ENCODE measurements around the gene MAD1L1.
"Not testable (repeated sequence)": the region's sequence is repeated elsewhere in the genome, so short reads cannot be mapped to it uniquely, and the experiment has no call there.

MAD1L1 gene

GRCh38 chr7:1841286-1842021, 391.3 kb downstream of the MAD1L1 start:
- not testable (repeated sequence) for DNase-seq

GRCh38 chr7:1840744-1841143, 392.0 kb downstream of the MAD1L1 start:
- not testable (repeated sequence) for DNase-seq

GRCh38 chr7:1839701-1840100, 393.0 kb downstream of the MAD1L1 start:
- no peak for DNase-seq

DNA sequence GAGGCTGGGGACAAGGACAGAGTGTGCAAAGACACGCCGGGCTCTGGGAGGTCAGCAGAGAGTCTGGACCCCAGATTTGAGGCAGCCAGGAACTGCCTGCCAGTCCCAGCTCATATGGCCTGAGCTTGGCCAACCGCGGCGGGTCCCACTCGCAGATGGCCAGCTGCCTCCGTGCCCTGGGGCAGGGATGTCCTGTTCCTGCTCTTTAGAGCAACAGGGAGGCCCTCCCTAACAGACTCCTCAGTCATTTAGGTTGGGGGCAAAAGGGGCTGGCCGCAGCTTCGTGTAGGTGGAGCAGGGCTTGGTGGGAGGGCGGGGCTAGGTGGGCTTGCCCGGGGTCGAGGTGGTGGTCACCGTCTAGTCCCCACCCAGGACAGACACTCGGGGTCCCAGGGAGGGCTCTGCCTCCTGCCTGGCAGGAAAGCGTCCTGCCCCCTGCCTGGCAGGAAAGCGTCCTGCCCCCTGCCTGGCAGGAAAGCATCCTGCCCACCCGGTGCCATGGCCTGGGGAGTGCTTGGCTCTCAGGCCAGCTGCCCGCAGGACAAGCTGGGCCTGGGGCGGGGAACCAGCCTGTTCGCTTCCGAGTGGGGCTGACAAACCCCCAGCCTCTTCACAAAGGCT, 393.7 kb downstream of the MAD1L1 start:
- not testable (repeated sequence) for DNase-seq

- not testable (repeated sequence) for DNase-seq
Observed at GRCh38 chr7:1838544-1838872, 394.2 kb downstream of the MAD1L1 start.

- not testable (repeated sequence) for DNase-seq
Observed at GRCh38 chr7:1837696-1838543, 394.8 kb downstream of the MAD1L1 start.

- DNase-seq, result not testable (repeated sequence)
Observed at GRCh38 chr7:1831933-1832535, 400.7 kb downstream of the MAD1L1 start.

GRCh38 chr7:1831471-1831870, 401.3 kb downstream of the MAD1L1 start:
- not testable (repeated sequence) for DNase-seq

GRCh38 chr7:1829668-1830067, 403.1 kb downstream of the MAD1L1 start:
- not testable (repeated sequence) for DNase-seq

DNA sequence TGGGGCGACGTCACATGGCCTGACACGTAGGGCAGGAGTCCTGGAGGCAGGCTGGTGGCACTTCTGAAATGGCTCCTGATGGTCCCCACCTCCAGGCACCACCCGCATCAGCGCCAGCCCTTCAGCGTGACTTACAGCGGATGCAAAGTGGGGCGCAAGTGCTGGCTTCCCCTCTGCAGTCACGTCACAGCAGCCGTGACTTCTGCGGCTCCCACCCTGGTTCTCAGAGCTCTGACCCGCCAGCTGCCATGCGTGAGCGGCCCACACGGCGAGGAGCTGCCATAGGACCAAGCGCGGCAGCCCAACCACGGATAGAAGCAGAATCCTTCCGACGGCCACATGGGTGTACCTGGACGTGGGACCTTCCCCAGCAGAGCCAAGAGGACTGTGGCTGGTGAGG, 403.6 kb downstream of the MAD1L1 start:
- no peak for DNase-seq

GRCh38 chr7:1828170-1828569, 404.6 kb downstream of the MAD1L1 start:
- not testable (repeated sequence) for DNase-seq

DNA sequence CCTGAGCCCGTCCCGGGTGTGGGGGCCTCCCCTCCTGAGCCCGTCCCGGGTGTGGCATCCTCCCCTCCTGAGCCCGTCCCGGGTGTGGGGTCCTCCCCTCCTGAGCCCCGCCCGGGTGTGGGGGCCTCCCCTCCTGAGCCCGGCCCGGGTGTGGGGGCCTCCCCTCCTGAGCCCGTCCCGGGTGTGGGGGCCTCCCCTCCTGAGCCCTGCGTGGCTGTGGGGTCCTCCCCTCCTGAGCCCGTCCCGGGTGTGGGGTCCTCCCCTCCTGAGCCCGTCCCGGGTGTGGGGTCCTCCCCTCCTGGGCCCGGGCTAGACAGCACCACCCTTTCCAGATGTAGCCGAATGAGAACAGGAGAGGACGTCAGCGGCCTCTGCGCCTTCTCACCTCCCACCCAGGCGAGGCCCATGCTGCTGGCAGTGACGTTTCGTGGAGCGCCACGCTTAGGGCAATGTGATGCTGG, 405.2 kb downstream of the MAD1L1 start:
- DNase-seq, result not testable (repeated sequence)

- not testable (repeated sequence) for DNase-seq
Observed at GRCh38 chr7:1826931-1827330, 405.8 kb downstream of the MAD1L1 start.

- DNase-seq, result no peak
Observed at GRCh38 chr7:1825897-1826741, 406.6 kb downstream of the MAD1L1 start.

DNA sequence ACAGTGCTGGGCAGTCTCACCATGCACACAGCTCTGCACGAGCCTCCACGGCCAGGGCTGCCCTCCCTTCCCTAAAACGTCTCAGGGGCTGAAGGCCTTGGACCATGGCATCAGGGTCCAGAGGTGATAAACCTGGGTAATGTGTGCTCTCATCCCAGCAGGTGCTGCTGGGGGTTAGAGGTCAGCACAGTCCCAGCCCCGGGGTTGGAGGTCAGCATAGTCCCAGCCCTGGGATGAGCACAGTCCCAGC, 407.2 kb downstream of the MAD1L1 start:
- not testable (repeated sequence) for DNase-seq

DNA sequence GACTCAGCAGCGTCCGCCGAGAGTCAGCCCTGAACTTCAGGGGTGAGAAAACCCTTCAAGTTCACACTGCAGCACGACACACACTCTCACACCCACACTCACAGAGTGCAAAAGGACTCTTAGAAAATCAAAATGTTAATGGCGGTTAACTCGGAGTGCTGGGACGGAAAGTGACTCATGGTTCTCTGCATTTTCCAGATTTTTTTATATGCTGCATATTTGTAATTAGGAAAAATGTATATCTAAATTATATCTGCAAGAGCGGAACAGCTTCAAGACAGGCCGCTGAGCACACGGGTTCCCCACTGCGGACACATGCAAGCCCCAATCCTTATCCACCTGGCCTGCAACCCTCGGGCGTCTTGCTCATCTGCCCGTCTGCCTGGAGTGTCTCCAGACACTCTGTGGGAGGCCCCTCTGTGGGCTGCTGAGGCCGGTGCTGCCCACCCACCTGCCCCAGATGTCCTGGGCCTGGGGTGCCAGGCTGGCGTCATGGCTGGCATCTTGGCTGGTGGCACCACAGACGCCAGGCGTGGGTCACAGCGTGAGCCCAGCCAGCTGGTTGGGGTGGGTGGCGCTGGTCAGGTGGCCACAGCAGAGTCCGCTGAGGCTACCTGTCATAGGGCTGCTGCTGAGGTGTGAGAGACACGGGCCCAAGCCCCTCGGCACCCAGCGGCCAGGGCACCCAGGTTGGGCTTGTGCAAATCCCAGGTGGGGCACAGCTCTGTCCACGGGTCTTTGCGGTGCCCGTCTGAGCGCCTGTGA, 407.7 kb downstream of the MAD1L1 start:
- not testable (repeated sequence) for DNase-seq

- peak; percentile 14 to 41 (median 30) for DNase-seq
Observed at GRCh38 chr7:1824151-1824881, 408.4 kb downstream of the MAD1L1 start.

- no peak for DNase-seq
Observed at GRCh38 chr7:1823376-1824150, 409.2 kb downstream of the MAD1L1 start.

DNA sequence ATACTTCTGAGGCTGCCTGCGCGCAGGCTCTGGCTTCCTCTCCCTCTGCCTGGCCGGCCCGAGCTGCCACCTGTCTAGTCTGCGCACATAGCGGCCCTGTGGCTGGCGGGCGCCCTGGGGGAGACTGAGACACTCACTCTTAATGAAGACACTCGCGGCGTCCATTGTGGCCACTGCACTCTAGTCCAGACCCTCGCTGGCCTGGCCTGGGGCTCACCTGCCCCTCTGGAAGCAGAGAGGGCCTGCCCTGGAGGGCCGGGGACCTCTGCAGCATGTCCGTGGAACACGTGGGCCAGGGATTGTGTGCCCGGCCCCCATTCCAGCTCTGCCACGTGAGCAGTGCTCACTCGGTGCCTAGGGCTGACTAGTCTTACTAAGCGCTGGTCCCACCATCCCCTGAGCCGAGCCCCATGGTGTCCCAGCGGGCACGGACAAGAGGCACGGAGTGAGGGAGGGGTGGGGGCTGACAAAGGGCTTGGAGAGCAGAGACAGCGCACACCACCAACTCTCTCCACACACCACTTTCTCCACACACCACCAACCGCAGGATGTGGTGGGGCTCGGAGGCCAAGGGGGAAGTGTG, 413.4 kb downstream of the MAD1L1 start:
- DNase-seq, result no peak
